KOPT-K1 (cell line): ENCODE data around the gene WIF1.

Source experiments
- H3K27ac ChIP-seq: fragments of 200-600 bp; sonication (generic); 2 replicates; pipeline ENCODE4 v1.5.1; 2016; ENCODE audit warnings: antibody characterized with exemption, mild to moderate bottlenecking, low read depth, low read length; ENCODE audit not compliant: poor library complexity, severe bottlenecking
- H3K36me3 ChIP-seq: fragments of 200-600 bp; sonication (generic); 2 replicates; pipeline ENCODE4 v1.5.1; 2017; ENCODE audit warnings: antibody characterized with exemption, mild to moderate bottlenecking, low read length, moderate library complexity; ENCODE audit not compliant: insufficient read depth
- H3K9me3 ChIP-seq: fragments of 200-600 bp; sonication (generic); 2 replicates; pipeline ENCODE4 v1.5.1; 2017; ENCODE audit warnings: antibody characterized with exemption, low read length, mild to moderate bottlenecking; ENCODE audit not compliant: insufficient read depth, poor library complexity, severe bottlenecking

WIF1 gene

GRCh38 chr12:65022421-65022820 is 98.7 kb downstream of the WIF1 start:
- H3K9me3 ChIP-seq = peaks cover 4% of the 10 kb centered on the region
- no peaks in the 10 kb centered on the region for H3K36me3 ChIP-seq
- no peak overlapping the region for H3K27ac ChIP-seq

DNA sequence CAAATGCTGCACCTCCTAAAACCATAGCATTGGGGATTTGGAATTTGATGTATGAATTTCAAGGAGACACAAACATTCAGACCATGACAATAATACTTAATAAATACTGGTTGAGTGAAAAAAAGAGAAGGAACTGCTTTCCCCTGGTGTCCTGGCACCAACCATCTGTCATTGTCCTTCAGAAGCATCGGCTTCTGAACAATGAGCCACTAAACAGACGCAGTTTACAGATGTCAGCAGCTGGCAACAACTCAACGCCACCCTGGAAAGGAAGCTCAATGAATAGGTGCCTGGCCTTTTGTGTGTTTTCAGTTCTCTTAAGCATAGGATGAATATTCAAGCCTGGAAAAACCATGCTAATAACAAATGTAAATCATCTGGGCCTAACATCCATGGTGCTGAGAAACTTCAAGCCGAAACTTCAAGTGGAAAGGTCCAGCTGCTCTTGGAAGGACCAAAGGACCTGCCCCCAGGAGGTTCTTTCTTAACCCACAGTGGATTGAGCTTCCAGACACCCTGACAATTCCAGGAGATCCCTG is 101.3 kb downstream of the WIF1 start:
- Histone ChIP-seq H3K9me3 (no peaks in the 10 kb centered on the region), H3K27ac (no peak overlapping the region), H3K36me3 (no peaks in the 10 kb centered on the region)

- Histone ChIP-seq H3K9me3 (no peaks in the 10 kb centered on the region), H3K27ac (no peak overlapping the region), H3K36me3 (no peaks in the 10 kb centered on the region)
Measured at GRCh38 chr12:65016881-65017650, 104.0 kb downstream of the WIF1 start.

DNA sequence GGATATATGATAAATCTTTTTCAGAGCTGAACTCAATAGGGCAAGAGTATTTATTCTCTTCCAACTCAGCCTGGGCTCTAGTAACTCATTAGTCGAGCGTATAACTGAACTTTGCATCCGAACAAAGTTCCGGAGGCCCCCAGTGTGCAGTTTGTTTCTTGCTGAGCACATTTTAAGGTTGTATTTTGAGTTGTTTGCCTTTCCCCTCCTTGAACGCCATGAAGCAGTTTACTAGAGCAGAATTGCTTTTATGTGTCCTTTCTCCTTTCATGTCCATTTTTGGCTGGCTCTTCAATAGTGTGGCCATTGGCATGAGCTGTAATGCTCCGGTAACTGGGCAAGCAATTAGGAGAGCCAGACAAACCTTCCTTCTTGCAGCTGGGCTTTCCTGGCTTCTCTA is 105.3 kb downstream of the WIF1 start:
- Histone ChIP-seq H3K9me3 (no peaks in the 10 kb centered on the region), H3K27ac (no peak overlapping the region), H3K36me3 (no peaks in the 10 kb centered on the region)

DNA sequence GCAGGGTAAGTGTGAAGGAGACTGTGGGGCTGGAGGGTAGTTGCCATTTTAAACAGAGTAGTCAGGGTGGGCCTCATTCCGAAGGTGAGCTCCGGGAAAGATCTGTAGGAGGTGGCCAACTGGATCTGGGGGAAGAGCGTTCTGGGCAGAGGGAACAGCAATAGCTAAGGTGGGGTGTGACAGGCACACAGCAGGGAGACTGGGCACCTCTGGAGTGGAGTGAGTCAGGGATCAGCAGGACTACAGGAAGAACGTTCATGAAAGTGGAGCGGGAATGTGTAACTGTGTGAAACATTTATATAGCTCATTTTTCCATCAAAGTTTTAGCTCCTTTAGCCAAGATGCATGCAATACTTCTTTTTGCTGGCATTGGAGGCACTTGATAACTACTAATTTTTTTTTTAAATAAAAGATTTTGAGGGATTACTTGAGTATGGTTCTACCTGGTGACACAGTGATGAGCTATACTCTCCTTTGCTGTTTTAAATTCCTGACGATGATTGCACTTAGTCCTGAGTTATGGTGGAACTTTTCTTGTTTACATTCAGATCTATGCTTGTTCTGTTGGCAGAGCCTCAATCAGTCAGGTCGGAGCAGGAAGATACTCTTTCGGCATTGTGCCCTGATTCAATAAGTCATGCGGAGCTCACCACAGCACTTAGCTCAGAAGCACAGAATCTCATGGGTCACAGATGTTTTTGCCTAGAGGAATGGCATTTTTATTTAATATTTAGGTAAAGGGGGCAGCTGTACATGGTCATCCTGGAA is 106.4 kb downstream of the WIF1 start:
- H3K27ac ChIP-seq = no peak overlapping the region
- H3K36me3 ChIP-seq = no peaks in the 10 kb centered on the region
- no peaks in the 10 kb centered on the region for H3K9me3 ChIP-seq

GRCh38 chr12:65010437-65010836 is 110.7 kb downstream of the WIF1 start:
- H3K36me3 ChIP-seq = no peaks in the 10 kb centered on the region
- no peak overlapping the region for H3K27ac ChIP-seq
- no peaks in the 10 kb centered on the region for H3K9me3 ChIP-seq

GRCh38 chr12:65005716-65006115 is 115.4 kb downstream of the WIF1 start:
- Histone ChIP-seq H3K36me3 (no peaks in the 10 kb centered on the region), H3K27ac (no peak overlapping the region), H3K9me3 (no peaks in the 10 kb centered on the region)

DNA sequence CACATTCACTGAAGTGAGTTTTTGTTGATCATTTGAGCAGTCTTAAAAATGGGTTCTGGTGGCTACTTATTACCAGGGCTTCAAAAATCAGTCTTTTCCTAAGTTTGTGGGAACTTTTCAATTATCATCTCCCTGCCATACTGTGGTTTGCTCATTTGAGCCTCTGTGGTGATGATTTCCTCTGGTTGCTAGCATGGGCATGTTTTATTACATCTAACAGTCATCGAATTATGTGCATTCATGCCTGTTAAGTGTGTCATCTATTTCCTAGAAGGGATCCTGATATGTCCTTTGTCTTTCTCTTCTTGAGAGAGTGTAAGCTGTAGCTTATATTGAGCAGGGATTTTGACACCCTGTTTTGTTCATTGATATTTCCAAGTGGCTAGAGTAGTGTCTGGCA is 116.8 kb downstream of the WIF1 start:
- Histone ChIP-seq H3K36me3 (no peaks in the 10 kb centered on the region), H3K9me3 (no peaks in the 10 kb centered on the region), H3K27ac (no peak overlapping the region)
